Activated CD8-positive, alpha-beta memory T cell treated with anti-CD3 and anti-CD28 coated beads for 48 hours (primary cell): ENCODE results near the gene DDI2.
"Not testable (repeated sequence)": the region's sequence is repeated elsewhere in the genome, so short reads cannot be mapped to it uniquely, and the experiment has no call there.

Experiments used
- DNase-seq, 3 experiments: peaks; one replicate each; pipeline ENCODE4 v3.0.0-alpha.2; 2020; ENCODE audit warnings: low read depth in 2 of 3, low spot score in 2 of 3

DDI2 gene

DNA sequence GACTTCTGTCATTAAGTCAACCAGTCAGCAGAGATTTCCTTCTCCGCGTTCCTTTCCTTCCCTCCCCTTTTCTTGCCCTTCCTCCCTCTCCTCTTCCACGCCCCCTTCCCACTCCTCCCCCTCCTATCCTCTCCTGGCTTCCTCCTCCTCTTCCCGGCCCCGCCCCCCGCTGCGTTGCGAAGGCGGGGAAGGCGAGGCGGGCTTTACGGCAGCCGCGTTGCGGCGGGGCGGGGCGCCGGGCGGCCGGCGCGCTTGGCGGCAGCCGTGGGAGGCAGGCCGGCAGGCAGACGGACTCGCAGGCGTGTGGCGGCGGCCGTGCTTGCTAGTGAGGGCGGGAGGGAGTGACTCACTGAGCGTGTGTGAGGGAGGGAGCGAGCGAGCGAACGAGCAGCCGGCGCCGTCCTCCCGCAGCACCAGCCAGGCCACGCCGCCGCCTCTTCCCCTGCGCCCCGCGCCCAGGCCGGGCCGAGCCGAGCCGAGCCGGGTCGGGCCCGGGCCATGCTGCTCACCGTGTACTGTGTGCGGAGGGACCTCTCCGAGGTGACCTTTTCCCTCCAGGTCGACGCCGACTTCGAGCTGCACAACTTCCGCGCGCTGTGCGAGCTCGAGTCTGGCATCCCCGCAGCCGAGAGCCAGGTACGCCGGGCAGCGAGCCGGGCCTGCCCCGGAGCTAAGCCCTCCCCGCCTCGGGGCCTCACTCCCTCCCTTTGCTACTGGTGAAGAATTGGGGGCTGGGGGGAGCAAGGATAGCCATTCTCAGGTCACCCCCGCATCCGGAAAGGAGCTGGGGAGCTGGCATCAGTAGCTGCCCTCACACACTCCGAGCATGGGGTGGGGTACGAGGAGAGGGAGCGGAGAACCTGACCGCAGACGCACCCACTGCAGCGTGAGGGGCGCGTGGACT is at the start of gene DDI2:
TSS of gene DDI2 (plus strand) at position 286 of the 904 bp plus-strand sequence. CDS start at position 499, 213 bp downstream.
- DNase-seq: peak; percentile 80 to 96 (median 84)

DNA sequence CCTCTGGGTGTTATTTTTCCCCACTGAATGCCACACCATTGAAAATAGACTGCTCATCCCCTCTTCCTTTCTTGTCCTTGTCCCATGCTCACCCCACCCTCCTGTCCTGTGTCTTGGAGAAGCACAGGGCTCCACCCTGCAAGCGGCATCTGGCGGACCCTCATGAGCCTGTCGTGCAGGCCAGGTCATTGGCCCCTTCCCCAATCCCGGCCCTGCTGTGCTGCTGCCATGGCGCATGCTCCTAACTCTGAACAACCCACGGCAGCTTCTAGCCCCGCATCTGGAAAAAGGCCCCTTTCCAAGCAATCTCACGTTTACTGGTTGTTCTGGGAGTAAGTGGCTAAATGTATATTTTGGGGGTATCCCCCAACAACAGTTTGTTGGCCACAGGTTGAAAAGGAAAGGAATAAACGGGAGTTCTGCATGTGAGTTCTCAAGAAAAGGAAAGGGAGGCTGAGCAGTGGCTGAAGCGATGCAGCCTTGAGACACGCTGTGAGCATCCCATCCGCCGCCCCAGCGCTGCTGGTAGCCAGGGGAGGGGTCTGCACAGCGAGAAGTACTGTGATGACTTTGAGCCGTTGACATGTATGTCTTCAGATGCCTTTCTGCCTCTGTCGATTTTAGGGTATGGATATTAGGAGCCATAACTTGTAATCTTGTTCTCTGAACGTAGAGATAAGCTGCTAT is 48.7 kb upstream of the DDI2 start:
- no peak for DNase-seq

DNA sequence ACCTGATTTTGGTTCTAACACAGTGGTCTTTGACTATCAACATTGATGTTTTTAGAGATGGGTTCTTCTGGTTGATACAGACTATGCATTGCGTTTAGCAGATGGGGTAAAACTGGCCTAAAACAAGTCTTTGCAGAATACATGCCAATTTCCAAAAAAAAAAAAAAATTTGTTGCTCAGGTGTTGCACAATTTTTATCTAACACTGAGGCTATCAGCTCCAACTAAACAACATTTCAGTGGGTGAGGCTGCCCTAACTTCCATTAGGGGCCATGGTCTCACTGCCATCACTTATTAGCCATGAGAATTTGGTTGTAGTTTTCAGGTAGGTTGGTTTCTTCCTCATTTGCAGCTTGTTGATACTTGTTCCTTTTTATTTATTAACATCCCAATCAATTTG is 46.4 kb upstream of the DDI2 start:
- no peak for DNase-seq

DNA sequence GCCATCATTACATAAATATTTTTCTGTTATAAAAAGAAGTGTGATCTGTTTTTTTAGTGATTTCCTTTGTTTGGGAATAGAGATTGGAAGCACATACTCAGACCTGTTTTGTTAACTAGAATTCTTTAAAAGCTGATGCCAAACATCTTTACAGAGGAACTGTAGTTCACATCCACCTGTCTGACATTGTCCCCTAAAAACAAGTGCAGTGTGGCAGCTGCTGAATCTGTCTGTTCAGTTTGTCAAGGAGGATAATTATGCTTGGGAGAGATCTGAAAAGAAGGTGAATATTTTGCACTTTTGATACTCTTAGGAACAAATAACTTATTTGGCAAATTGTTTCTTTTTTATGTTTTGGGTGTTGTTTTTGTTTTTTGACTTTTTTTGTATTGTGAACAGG is 46.0 kb upstream of the DDI2 start:
- DNase-seq: no peak

DNA sequence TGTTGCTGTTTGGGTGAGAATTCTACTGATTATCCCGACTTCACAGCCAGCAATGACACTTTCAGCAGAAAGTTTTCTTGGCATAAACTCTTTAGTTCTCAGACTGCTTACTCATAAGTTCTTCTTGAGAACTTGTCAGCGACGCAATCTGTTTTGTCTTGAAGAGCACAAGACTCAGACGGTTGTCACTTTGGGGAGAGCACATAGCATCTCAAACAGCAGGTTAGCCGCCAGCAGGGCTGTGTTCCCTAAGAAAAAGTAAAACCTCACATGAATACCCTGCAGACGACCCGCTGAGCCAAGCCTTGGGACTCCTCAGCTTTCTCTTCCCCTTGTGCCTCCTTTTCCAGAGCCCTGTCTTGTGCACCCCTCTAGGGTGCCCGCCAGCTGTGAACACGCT is 43.8 kb upstream of the DDI2 start:
- DNase-seq: no peak

DNA sequence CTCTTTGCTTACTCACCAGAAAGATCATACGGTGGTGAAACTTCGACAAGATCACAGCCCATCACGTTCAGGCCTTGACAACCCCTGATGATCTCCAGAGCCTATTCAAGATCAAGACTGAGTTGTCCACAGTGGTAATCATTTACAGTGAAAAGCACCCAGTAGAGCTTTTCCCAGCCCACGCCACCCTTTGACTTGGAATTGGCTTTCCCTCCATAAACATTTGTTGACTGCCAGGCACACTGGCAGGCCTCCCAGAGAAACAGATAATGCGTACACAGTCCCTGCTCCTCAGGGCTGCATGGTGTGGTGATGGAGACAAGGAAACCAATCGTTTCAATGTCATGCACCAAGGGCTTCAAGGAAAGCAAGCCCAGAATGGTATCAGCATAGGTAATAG is 42.5 kb upstream of the DDI2 start:
- DNase-seq: no peak

DNA sequence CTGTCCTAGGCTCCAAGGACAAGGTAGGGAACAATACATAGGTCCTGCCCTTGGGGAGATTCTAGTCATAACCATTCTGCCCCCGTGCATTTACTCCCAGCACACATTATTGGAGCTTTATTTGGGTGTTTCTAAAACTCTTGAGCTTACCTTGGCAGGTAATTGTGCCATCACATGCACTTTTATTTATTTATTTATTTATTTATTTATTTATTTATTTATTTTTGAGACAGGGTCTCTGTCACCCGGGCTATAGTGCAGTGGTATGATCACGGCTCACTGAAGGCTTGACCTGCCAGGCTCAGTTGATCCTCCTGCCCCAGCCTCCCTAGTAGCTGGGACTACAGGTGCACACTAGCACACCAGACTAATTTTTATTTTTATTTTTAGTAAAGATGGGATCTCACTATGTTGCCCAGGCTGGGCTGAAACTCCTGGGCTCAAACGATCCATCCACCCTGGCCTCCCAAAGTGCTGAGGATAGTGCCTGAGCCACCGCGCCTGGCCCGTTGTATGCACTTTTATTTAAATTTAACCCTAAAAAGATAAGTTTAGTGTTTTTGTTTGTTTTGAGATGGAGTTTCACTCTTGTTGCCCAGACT is 41.6 kb upstream of the DDI2 start:
- no peak for DNase-seq

DNA sequence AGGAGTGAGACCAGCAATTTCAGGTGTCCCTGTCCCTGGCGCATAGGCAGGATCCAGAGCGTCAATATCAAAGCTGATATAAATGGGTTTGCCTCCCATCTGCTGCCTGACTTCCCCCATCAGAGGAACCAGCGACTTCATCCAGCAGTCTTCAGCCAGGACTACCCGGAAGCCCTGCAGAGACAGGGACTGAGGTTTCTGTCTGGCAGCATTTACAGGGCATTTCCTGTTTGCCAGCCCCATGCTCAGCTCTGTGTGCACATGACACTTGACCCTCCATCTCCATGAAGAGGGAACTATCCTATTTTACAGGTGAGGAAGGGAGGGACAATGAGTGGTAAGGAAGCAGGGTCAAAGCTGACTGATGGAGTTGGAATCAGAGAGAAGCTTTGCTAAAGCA is 39.6 kb upstream of the DDI2 start:
- DNase-seq: no peak

DNA sequence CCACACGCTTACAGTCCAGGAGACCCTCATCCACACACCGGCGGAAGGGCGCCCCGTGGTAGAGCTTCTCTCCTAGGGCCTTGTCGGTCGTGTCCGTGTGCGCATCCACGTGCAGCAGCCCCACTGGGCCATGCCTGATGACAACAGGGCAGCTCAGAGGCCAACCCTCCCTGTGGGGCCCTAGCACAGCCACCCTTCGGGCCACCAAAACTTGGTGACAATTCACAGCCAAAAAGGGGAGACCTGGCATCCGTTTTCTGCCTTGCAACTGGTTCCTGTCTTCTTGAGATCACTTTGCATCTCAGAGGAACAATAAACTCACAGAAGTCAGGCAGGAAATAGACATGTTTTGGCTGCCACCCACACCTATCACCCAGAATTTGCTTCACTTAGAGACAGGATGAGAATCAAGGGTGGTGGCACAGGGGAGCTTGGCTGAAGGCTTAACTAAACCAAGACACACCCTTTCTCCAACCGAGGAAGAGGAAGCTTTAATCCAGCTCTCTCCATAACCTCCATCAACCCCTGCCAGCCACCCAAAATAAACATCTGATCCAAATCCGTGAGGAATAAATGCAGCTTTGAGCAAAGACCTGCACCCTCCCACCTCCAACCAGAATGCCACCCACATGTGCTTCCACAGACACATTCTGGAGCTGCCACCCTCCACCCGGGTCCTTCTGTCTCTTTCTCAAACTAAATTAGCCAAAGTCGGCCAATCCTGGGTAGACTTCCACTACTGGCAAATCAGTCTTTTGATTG is 38.2 kb upstream of the DDI2 start:
- no peak for DNase-seq

DNA sequence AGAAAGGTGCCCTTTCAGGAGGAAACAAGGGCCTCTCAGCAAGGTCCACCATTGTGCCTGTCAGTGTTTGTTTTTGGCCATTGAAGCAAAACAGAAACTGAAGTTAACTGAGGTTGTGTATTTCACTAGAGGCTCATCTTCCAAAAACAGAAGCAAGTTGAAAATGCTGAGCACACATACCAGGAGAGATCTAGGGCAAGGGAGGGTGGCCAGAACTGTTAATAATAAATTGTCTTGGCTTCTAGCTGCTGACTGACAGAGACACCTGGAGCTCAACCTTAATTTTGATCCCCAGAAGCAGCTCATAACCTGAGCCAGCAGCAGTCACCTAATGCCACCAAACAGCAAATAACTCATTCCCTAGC is 37.6 kb upstream of the DDI2 start:
- DNase-seq: no peak

DNA sequence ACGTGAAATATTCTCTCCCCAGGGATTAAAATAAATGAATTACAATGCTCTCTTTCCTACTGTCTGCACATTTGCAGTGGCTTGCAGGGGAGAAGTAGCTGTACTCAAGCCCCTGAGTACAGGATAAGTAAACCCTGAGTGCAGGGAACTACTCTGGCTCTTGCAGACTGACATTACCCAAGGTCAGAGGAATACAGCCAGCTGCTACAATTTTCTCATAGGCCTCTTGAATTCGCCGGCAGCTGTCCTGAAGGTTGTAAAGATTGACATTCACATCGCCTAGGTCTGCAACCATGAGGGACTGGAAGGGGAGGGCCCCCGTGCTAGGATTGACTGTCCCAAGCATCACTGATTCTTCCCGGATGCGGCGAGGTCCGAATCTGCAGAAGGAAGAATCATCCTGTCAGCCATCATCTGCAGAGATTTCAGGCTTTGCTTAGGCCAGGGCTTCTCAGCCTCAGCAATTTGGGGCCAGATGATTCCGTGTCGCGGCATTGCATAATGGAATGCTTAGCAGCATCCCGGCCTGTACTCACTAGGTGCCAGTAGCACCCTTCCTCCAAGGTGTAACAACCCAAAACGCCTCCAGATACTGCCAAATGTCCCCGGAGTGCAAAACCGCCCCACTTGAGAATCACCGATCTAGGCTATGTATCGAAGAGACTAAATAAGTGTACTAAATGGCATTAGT is 34.1 kb upstream of the DDI2 start:
- DNase-seq: no peak

DNA sequence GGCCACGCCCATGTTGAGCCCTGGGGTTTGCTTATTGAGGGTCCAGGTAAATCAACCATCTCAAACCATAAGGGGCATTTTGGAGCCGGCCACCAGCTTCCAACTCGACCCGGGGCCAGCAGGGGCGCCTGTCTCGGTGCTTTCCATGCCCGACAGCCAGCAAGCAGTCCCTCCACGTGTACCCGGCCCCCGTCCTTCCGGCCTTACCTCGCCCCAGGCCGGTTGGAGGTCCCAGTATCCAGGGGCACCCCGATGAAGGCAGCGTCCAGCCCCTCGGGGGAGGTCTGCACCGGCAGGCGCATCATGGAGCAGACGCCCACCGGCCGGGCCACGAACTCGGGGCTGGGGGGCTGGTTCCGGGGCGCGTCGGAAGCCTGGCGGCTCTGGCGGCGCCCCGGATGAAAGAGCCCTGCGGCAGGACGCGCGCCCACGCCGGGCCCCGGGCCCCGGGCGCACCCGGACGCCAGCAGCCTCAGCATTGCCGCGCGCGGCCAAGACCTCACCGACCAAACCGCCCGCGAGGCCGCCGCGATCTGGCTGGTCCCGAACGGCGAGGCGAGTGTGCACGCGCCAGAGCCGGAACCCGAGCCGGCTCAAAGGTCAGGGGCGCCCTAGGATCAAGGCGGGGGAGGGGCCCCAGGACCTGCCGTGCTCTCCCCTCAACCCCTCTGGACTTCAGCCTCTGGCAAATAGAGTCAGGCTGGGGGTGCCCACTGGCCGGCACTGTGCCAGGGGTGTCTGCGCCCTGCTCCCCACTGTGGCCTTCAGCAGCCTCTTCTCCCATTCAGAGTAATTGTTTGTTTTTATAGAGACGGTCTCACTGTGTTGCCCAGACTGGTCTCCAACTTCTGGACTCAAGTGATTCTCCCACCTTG is 32.5 kb upstream of the DDI2 start, which contains the start of gene AGMAT:
TSS of gene AGMAT (minus strand) at position 563 of the 875 bp plus-strand sequence. CDS start at position 479, 84 bp downstream.
- peak; percentile 47 to 59 (median 55) for DNase-seq

DNA sequence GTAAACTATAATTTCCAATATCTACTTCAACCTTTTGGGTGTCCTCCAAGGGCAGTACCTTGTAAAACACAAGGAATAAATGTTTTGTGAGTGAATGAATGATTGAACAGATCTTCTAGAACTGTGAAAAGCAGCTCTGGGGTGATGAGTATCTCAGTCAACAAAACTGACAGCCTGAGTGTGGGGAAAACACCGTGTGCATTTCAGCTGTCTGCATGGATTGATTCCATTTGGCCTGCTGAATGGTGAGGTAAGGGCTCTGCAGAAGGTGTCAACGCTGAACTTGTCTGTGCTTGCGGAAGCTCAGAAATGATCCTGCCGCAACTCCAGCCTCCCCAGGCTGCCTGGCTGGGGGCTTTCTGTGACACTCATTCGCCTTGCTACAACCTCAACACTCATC is 25.0 kb upstream of the DDI2 start:
- no peak for DNase-seq

DNA sequence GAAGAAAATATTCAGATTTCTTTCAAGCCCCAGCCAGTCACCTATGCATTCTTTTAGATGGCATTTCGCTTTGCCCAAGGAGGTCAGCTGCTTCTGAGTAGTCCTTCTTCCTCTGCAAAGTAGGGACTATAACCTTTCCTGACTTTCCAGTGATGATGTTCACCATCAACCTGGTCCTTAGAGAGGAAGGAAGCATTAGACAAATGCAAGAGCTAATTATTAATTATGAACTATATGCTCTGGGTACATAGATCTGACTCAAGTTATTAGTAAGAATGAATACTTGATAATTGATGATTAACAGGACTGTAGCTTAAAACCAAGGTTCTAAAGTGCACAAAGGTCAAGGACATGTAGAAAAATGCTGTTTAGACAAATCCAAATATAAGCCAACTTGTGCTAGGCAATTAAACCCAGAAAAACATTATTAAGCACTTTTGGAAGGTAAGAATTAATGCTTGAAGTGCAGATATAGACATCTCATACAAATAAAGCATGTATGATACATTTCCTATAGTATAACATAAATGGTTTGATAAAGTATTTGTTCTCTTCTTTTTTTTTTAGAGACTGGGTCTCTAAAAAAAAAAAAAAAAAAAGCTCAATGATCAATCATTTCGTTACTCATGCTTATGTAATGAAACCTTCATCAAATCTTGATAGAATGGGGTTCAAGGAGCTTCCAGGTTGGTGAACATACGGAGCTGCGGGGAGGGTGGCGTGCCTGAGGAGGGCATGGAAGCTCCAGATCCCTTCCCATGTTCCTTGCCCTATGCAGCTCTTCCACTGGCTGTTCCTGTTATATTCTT is 21.2 kb upstream of the DDI2 start:
- no peak for DNase-seq

DNA sequence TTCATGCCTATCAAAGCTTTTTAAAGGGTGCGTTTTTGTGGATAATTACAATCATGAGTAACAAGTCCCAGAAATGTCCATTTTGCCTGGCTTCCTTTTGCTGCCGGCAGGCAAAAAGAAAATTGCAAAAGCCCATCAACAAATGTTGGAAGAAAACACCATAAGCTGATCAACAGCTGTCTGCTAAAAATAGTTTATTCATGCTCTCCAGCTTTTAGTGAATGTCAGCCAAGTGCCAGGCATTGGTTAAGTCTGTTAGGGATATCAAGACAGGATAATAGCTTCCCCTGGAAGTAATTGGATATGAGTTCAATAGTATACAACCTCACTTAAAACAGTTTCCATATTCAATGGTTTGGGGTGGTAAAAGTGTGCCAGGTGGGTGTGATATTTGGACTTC is 18.8 kb upstream of the DDI2 start:
- DNase-seq: no peak

DNA sequence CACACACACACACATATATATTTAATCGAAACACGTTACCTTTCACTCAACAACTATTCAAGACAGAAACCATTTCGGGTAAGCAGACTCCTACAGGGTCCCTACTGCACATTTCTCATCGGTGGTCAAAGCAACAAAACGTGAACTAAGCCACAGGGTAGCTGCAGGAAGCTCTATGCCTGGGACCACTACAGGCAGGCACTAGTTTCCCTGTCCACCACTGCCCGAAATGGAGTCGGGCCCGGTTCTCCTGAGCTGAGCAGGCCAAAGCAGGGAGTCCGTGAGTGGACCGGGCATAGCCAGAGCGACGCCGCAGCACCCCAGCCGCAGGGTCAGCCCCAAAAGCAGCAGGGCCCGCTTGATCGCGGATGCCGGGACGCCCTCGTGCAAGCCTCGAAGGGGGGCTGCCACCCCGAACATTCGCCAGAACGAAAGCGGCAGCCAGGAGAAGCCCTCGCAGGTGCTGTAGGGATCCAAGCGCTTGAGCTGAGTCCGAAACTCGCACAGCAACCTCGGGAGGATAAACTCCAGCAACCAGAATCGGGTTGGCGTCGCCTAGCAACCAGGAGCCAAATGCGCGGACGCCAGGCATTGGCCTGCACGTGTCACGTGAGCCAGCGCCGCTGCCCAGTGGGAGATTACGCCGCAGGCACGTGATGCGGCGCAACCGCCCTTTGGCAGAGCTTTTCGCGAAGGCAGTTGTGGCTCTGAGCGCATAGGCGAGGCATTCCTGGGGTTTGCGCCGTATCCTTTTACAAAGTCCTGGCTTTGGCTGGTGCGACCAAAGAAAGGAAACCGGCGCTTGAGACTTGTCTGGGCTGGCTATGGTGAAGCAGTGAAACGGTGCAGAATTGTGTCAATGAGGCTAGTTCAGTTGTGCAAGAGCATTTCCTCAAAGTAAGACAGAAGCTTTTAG is 13.9 kb upstream of the DDI2 start:
- DNase-seq: peak; percentile 74 to 83 (median 76)

DNA sequence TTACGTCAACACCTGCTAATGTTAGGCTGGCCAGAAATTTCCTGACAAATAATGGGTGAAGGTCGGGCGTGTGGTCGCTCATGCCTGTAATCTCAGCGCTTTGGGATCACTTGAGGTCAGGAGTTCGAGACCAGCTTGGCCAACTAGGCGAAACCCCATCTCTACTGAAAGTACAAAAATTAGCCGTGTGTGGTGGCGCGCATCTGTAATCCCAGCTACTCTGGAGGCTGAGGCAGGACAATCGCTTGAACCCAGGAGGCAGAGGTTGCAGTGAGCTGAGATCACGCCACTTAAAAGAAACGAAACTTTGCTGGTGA is 13.3 kb upstream of the DDI2 start:
- not testable (repeated sequence) for DNase-seq

DNA sequence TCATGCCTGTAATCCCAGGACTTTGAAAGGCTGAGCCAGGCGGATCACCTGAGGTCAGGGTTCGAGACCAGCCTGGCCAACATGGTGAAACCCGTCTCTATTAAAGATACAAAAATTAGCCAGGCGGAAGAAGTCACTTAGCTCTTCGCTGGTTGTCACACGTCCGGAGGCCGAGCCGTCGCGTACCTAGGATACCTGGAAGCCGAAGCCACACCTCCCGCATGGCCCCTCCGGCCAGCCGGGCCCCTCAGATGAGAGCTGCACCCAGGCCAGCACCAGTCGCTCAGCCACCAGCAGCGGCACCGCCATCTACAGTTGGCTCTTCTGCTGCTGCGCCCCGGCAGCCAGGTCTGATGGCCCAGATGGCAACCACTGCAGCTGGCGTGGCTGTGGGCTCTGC is 12.9 kb upstream of the DDI2 start:
- DNase-seq: not testable (repeated sequence)
